BE2C (cell line): ENCODE results near the gene RARA.

ENCODE experiments used
- DNase-seq: peaks from one replicate; pipeline ENCODE4 v3.0.0-alpha.2; 2020
- H3K27me3 ChIP-seq: fragments of 250-450 bp; sonication (Bioruptor Pico); 2 replicates; pipeline ENCODE4 v1.5.1; 2020; ENCODE audit warnings: mild to moderate bottlenecking
- H3K36me3 ChIP-seq: fragments of 250-450 bp; sonication (Bioruptor Pico); 2 replicates; pipeline ENCODE4 v1.5.1; 2020; ENCODE audit warnings: mild to moderate bottlenecking
- H3K4me1 ChIP-seq: fragments of 250-450 bp; sonication (Bioruptor Pico); 2 replicates; pipeline ENCODE4 v1.5.1; 2020
- H3K4me3 ChIP-seq: 2 replicates; pipeline ENCODE4 v1.5.1; 2011; ENCODE audit warnings: low read depth, low read length
- H3K9me3 ChIP-seq: fragments of 250-450 bp; sonication (Bioruptor Pico); 2 replicates; pipeline ENCODE4 v1.5.1; 2020
- CTCF ChIP-seq: IDR thresholded peaks from 2 replicates; pipeline ENCODE4 v1.5.1; 2012; ENCODE audit warnings: mild to moderate bottlenecking, low read depth, low read length

Gene RARA

GRCh38 chr17:40284085-40284713 lies 24.8 kb upstream of the RARA start:
- Histone ChIP-seq H3K9me3 (no peaks in the 10 kb centered on the region), H3K4me1 (no peaks in the 10 kb centered on the region), H3K36me3 (peaks cover 7% of the 10 kb centered on the region), H3K4me3 (no peak overlapping the region), H3K27me3 (no peaks in the 10 kb centered on the region)
- 0 out of 2 replicates have a peak, but pooled peaks have one; percentile 14 for TF ChIP-seq CTCF
- no peak for DNase-seq

- no peak for DNase-seq
- H3K36me3 ChIP-seq = peaks cover 9% of the 10 kb centered on the region
- TF ChIP-seq CTCF = no peak
- H3K27me3 ChIP-seq = no peaks in the 10 kb centered on the region
- no peak overlapping the region for H3K4me3 ChIP-seq
- no peaks in the 10 kb centered on the region for H3K4me1 ChIP-seq
- H3K9me3 ChIP-seq = no peaks in the 10 kb centered on the region
Observed at GRCh38 chr17:40286473-40286872, 22.5 kb upstream of the RARA start.

DNA sequence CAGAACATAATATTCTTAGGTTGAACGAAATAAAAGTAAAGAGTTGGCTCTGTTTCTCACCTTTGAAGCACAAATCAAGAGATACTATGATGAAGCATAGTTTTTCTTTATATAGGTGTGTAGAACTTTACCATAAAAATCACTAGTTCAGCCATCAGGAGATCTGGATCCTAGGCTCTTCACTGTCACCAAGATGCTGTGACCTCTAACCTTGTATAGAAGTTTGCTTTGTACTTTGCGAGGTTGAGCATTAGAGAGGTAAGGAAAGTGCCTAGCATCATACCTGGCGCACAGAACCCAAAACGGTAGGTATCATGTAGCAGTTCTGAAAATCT lies 21.9 kb upstream of the RARA start:
- Histone ChIP-seq H3K9me3 (no peaks in the 10 kb centered on the region), H3K36me3 (peaks cover 16% of the 10 kb centered on the region), H3K4me3 (peak overlapping the region; percentile 38), H3K4me1 (no peaks in the 10 kb centered on the region), H3K27me3 (no peaks in the 10 kb centered on the region)
- no peak for DNase-seq
- no peak for TF ChIP-seq CTCF

DNA sequence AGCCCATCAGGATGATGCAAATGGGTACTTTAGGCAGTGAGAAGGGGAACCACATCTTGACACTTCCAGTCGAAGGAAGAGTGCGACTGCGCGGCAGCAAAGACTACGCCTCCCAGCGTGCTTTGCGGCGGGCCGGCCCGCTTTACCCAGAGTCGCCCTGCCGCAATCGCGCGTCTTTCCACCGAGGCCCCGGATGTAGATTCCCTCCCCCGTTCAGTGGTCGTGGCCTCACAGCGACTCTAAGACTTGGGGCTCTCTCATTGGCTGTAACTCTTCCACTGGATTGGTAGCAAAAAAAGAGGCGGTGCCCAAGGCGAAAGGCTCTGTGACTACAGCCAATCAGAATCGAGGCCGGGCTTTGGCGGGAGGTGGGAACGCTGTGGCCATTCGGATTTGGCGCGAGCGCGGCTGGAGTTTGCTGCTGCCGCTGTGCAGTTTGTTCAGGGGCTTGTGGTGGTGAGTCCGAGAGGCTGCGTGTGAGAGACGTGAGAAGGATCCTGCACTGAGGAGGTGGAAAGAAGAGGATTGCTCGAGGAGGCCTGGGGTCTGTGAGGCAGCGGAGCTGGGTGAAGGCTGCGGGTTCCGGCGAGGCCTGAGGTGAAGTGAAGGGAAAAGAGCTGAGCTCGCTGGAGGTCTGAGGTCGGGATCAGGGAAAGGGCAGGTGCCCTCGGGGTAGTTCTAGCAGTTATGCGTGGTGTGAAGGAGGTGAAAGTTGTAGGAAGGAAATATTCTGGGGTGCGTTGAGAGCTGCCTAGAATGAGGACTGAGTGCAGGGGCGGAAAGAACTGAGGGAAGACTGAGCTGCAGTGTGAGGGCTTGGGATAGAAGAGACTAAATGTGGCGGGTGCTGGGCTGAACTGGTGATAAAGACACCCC lies 21.2 kb upstream of the RARA start, which contains the start of gene CDC6:
TSS of gene CDC6 (plus strand) at position 386 of the 876 bp plus-strand sequence. CDS start 1,542 bp downstream, outside the sequence.
- TF ChIP-seq CTCF = no peak
- Histone ChIP-seq H3K9me3 (no peaks in the 10 kb centered on the region), H3K4me3 (peak within 1 kb of the TSS; percentile 89), H3K27me3 (no peaks in the 10 kb centered on the region), H3K4me1 (no peaks in the 10 kb centered on the region), H3K36me3 (peaks cover 21% of the 10 kb centered on the region)
- DNase-seq = peak; percentile 99

DNA sequence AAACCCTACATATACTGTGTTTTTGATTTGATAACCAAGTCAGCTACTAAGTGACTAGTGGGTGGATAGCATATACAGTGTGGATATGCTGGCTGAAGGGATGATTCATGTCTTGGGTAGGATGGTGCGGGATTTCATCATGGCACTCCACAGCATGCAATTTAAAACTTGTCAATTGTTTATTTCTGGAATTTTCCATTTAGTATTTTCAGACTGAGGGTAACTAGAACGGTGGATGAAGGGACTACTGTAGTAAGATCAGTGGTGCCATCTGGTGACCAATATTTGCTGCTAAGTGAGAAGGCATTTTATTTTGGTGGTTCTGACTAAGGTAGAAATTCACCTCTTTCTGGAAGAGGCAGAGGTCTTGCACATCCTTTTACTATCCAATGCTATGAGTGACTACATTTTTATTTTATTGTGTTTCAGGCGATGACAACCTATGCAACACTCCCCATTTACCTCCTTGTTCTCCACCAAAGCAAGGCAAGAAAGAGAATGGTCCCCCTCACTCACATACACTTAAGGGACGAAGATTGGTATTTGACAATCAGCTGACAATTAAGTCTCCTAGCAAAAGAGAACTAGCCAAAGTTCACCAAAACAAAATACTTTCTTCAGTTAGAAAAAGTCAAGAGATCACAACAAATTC lies 18.2 kb upstream of the RARA start:
- H3K36me3 ChIP-seq = peaks cover 50% of the 10 kb centered on the region
- no peaks in the 10 kb centered on the region for H3K27me3 ChIP-seq
- peak; percentile 74 for DNase-seq
- no peaks in the 10 kb centered on the region for H3K4me1 ChIP-seq
- no peaks in the 10 kb centered on the region for H3K9me3 ChIP-seq
- H3K4me3 ChIP-seq = no peak overlapping the region
- peak; percentile 75 for TF ChIP-seq CTCF
